HUES64 (cell line): Measurements from ENCODE around the gene OLR1.
A peak's percentile ranks its signal among the peaks of the same experiment; 100 is the strongest.
"Not testable (repeated sequence)": the region's sequence is repeated elsewhere in the genome, so short reads cannot be mapped to it uniquely, and the experiment has no call there.

Experiments used
- H3K27ac ChIP-seq: 2 replicates; pipeline ENCODE4 v1.7.0; 2013; ENCODE audit warnings: low read depth, low read length, inconsistent platforms
- H3K27me3 ChIP-seq: 2 replicates; pipeline ENCODE4 v1.6.1; 2013; ENCODE audit warnings: mild to moderate bottlenecking, low read length; ENCODE audit not compliant: insufficient read depth
- H3K36me3 ChIP-seq: 2 replicates; pipeline ENCODE4 v1.6.1; 2013; ENCODE audit warnings: mild to moderate bottlenecking, low read length; ENCODE audit not compliant: insufficient read depth
- H3K4me1 ChIP-seq: 2 replicates; pipeline ENCODE4 v1.6.1; 2013; ENCODE audit warnings: mild to moderate bottlenecking, low read length, moderate library complexity; ENCODE audit not compliant: insufficient read depth
- H3K4me3 ChIP-seq: 2 replicates; pipeline ENCODE4 v1.5.1; 2013; ENCODE audit warnings: mild to moderate bottlenecking, low read length, moderate library complexity
- H3K9ac ChIP-seq: 2 replicates; pipeline ENCODE4 v1.6.1; 2013; ENCODE audit warnings: mild to moderate bottlenecking, low read depth, low read length
- H3K9me3 ChIP-seq: 2 replicates; pipeline ENCODE4 v1.6.1; 2013; ENCODE audit warnings: low read depth, low read length; ENCODE audit not compliant: insufficient read depth
- WGBS: fragments of 150-250, 120-280 bp; methylation state at CpG from one replicate; pipeline ENCODE4 v1.1.7; 2013; ENCODE audit warnings: missing lambda C conversion rate; 5-methylcytosine and 5-hydroxymethylcytosine counted together

Gene OLR1

GRCh38 chr12:10211940-10212738 lies 40.2 kb upstream of the OLR1 start:
- Histone ChIP-seq H3K9me3 (no peaks in the 10 kb centered on the region), H3K9ac (peak overlapping the region; percentile 79), H3K4me3 (peak overlapping the region; percentile 82), H3K27ac (peak overlapping the region; percentile 98), H3K27me3 (no peaks in the 10 kb centered on the region), H3K36me3 (no peaks in the 10 kb centered on the region; the same call in 1 of the 2 replicates), H3K4me1 (peaks cover 20% of the 10 kb centered on the region)
- 45% methylated on average over 40 of the region's 40 CpGs for WGBS

- H3K27me3 ChIP-seq, result no peaks in the 10 kb centered on the region
- peaks cover 20% of the 10 kb centered on the region for H3K4me1 ChIP-seq
- H3K27ac ChIP-seq, result no peak overlapping the region
- 93% methylated on average over 25 of the region's 25 CpGs for WGBS
- H3K4me3 ChIP-seq, result no peak overlapping the region
- H3K9me3 ChIP-seq, result no peaks in the 10 kb centered on the region
- H3K9ac ChIP-seq, result no peak overlapping the region
- no peaks in the 10 kb centered on the region for H3K36me3 ChIP-seq
These were observed 39.4 kb upstream of the OLR1 start for GRCh38 chr12:10211101-10211939.

- H3K36me3 ChIP-seq, result no peaks in the 10 kb centered on the region
- 95% methylated on average over 14 of the region's 15 CpGs for WGBS
- H3K9ac ChIP-seq, result no peak overlapping the region
- H3K27me3 ChIP-seq, result no peaks in the 10 kb centered on the region
- no peaks in the 10 kb centered on the region for H3K9me3 ChIP-seq
- H3K4me3 ChIP-seq, result no peak overlapping the region
- H3K4me1 ChIP-seq, result peaks cover 19% of the 10 kb centered on the region; the same call in 1 of the 2 replicates
- no peak overlapping the region for H3K27ac ChIP-seq
These were observed 38.3 kb upstream of the OLR1 start for GRCh38 chr12:10210225-10210624.

- peaks cover 9% of the 10 kb centered on the region for H3K4me1 ChIP-seq
- WGBS, result 83% methylated on average over 2 of the region's 2 CpGs
- no peak overlapping the region for H3K4me3 ChIP-seq
- no peak overlapping the region for H3K27ac ChIP-seq
- no peaks in the 10 kb centered on the region for H3K36me3 ChIP-seq
- H3K27me3 ChIP-seq, result no peaks in the 10 kb centered on the region
- no peak overlapping the region for H3K9ac ChIP-seq
- H3K9me3 ChIP-seq, result no peaks in the 10 kb centered on the region
These were observed 35.2 kb upstream of the OLR1 start for GRCh38 chr12:10207136-10207535.

DNA sequence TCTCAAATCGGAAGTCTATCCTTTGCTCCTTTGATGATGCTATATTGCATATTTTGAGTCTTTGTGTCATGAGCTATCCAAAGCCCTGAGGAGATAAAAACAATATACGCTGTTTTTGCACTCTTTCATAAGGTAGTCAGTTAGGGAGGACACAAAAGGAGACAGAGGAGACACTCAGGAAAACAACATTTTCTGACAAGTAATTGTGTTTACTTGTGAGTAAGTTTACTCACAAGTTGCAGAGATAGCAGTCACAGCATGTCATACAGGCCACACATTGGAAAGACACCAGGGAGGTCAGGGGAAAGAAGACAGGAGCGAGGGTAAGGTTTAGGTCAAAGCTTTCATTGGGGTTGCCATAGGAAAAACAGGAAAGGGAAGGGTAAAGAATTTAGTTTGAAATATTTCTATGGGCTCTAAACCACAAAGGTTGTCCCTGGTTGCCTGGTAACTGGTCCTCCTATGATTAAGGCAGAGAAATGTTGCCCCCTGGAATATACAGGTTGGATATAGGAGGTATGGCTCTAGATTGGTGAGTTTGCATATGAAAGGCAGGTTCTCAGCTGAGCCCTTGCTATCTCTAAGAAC lies 33.4 kb upstream of the OLR1 start:
- H3K27me3 ChIP-seq, result no peaks in the 10 kb centered on the region
- no peak overlapping the region for H3K9ac ChIP-seq
- H3K9me3 ChIP-seq, result no peaks in the 10 kb centered on the region
- H3K36me3 ChIP-seq, result no peaks in the 10 kb centered on the region
- H3K4me3 ChIP-seq, result no peak overlapping the region
- H3K4me1 ChIP-seq, result peaks cover 9% of the 10 kb centered on the region
- 80% methylated on average over 3 of the region's 3 CpGs for WGBS
- H3K27ac ChIP-seq, result no peak overlapping the region

DNA sequence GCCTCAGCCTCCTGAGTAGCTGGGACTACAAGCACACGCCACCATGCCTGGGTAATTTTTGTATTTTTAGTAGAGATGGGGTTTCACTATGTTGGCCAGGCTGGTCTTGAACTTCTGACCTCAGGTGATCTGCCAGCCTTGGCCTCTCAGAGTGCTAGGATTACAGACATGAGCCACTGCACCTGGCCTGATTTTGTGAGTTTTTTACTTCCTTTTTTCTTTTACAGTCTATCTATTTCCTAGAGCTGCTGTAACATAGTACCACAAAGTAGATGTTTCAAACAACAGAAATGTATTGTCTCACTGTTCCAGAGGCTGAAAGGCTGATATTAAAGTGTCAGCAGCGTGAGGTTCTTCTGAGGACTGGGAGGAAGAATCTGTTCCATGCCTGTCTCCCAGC lies 32.6 kb upstream of the OLR1 start:
- not testable (repeated sequence) for H3K36me3 ChIP-seq, H3K27me3 ChIP-seq, H3K9me3 ChIP-seq, H3K27ac ChIP-seq, H3K9ac ChIP-seq, H3K4me1 ChIP-seq, H3K4me3 ChIP-seq
- 88% methylated on average over 2 of the region's 2 CpGs for WGBS

DNA sequence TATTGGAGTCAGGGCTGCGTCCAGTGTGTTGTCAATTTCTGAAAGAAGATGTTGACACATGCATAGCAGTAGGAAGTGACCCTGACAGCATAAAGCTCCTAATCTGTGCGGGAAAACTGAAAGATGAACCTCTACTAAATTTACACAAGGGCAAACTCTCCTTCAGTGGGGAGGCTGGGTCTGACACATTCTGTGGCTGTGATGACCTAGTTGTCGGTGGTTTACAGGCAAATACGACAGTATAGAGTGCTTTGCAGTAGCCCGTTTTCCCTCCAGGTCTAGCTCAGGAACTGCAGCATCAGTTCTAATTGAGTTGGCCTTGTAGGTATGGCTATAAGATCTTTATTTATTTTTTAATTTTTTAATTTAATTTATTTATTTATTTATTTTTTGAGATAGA lies 25.9 kb upstream of the OLR1 start:
- H3K27me3 ChIP-seq, result no peaks in the 10 kb centered on the region
- H3K9me3 ChIP-seq, result no peaks in the 10 kb centered on the region
- H3K27ac ChIP-seq, result no peak overlapping the region
- H3K9ac ChIP-seq, result no peak overlapping the region
- H3K36me3 ChIP-seq, result no peaks in the 10 kb centered on the region
- no peak overlapping the region for H3K4me3 ChIP-seq
- no peaks in the 10 kb centered on the region; the same call in 1 of the 2 replicates for H3K4me1 ChIP-seq
- WGBS, result 88% methylated on average over 5 of the region's 5 CpGs

DNA sequence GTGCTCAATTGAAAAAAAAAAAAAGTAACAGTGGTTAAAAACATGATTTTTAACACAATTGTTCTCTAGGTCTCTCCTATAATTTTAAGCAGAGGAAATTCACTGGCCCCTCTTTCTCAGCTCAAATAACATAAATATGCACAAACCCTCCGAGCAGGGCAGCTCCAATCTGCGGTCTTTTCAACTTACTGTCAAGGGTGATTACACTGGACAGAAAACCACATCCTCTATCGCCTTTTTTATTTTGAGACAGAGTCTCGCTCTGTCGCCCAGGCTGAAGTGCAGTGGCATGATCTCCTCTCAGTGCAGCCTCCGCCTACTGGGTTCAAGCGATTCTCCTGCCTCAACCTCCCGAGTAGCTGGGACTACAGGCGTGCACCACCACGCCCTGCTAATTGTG lies 24.3 kb upstream of the OLR1 start:
- no peak overlapping the region for H3K4me3 ChIP-seq
- WGBS, result 93% methylated on average over 10 of the region's 10 CpGs
- H3K27me3 ChIP-seq, result no peaks in the 10 kb centered on the region
- no peak overlapping the region for H3K27ac ChIP-seq
- H3K4me1 ChIP-seq, result peaks cover 9% of the 10 kb centered on the region; the same call in 1 of the 2 replicates
- H3K9me3 ChIP-seq, result no peaks in the 10 kb centered on the region
- no peak overlapping the region for H3K9ac ChIP-seq
- H3K36me3 ChIP-seq, result no peaks in the 10 kb centered on the region

GRCh38 chr12:10194160-10194670 lies 22.3 kb upstream of the OLR1 start:
- WGBS, result 92% methylated on average over 3 of the region's 3 CpGs
- Histone ChIP-seq H3K4me1 (peaks cover 9% of the 10 kb centered on the region; the same call in 1 of the 2 replicates), H3K27me3 (no peaks in the 10 kb centered on the region), H3K27ac (no peak overlapping the region), H3K9ac (no peak overlapping the region), H3K9me3 (no peaks in the 10 kb centered on the region), H3K36me3 (no peaks in the 10 kb centered on the region), H3K4me3 (no peak overlapping the region)

DNA sequence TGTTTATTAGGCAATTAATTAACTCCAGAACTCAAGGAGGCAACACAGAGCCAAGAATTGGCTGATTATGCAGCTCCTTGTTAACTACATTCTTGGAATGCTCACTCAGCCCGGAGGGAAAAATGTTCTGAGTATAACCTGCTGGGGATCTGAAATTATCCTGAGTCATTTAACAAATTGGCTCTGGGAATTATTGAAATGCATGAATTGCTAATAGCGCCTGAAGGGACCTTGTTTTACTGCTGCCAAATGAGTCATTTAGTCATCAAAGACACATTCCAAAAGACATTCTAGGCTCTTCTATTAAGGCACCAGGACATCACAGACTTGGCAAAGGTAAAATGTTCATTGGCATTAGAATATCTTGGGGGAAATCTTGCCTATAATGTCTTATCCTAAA lies 19.9 kb upstream of the OLR1 start:
- H3K27me3 ChIP-seq, result no peaks in the 10 kb centered on the region
- no peak overlapping the region for H3K9ac ChIP-seq
- peaks cover 9% of the 10 kb centered on the region; the same call in 1 of the 2 replicates for H3K4me1 ChIP-seq
- H3K4me3 ChIP-seq, result no peak overlapping the region
- no peak overlapping the region; the same call in 1 of the 2 replicates for H3K27ac ChIP-seq
- WGBS, result 18% methylated on average over 2 of the region's 2 CpGs
- no peaks in the 10 kb centered on the region for H3K9me3 ChIP-seq
- no peaks in the 10 kb centered on the region for H3K36me3 ChIP-seq
